Endothelial cell of umbilical vein (primary cell): ENCODE data around the gene ADAMTS17.

Source experiments
- POLR2AphosphoS5 ChIP-seq: IDR thresholded peaks from 2 replicates; pipeline ENCODE4 v1.6.1; 2012; ENCODE audit warnings: low read depth, mild to moderate bottlenecking, control low read depth, low read length, moderate library complexity; ENCODE audit not compliant: insufficient read depth
- TF ChIP-seq, protein P1 (sequence below), 2 donors: IDR thresholded peaks; 1 replicate in 1 of 2; 2 replicates in 1 of 2; pipeline ENCODE4 v1.5.1; 2011; ENCODE audit warnings: low read length in 2 of 2, mild to moderate bottlenecking in 2 of 2, moderate library complexity in 2 of 2, control low read depth in 1 of 2, inconsistent platforms in 1 of 2, low read depth in 1 of 2; ENCODE audit not compliant: insufficient read depth in 1 of 2; ENCODE audit errors: extremely low read depth in 1 of 2
- TF ChIP-seq, protein P2 (sequence below): IDR thresholded peaks from 2 replicates; pipeline ENCODE4 v1.6.1; 2011; ENCODE audit not compliant: insufficient read depth, insufficient read length

DNA sequence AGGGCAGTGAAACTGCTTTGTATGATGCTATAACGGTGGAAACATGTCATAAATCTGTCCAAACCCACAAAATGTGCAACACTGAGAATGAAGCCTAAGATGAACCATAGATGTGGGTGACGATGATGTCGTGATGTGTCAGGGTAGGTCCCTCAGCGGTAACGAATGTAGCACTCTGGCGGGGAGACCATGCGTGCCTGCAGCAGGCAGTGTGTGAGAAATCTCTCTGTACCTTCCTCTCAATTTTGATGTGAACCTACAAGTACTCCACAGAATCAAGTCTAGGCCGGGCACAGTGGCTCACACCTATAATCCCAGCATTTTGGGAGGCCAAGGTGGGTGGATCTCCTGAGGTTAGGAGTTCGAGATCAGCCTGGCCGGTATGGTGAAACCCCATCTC is 340.4 kb downstream of the ADAMTS17 start:
- TF ChIP-seq, protein P1, sequence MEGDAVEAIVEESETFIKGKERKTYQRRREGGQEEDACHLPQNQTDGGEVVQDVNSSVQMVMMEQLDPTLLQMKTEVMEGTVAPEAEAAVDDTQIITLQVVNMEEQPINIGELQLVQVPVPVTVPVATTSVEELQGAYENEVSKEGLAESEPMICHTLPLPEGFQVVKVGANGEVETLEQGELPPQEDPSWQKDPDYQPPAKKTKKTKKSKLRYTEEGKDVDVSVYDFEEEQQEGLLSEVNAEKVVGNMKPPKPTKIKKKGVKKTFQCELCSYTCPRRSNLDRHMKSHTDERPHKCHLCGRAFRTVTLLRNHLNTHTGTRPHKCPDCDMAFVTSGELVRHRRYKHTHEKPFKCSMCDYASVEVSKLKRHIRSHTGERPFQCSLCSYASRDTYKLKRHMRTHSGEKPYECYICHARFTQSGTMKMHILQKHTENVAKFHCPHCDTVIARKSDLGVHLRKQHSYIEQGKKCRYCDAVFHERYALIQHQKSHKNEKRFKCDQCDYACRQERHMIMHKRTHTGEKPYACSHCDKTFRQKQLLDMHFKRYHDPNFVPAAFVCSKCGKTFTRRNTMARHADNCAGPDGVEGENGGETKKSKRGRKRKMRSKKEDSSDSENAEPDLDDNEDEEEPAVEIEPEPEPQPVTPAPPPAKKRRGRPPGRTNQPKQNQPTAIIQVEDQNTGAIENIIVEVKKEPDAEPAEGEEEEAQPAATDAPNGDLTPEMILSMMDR (IDR thresholded peaks at IDR 0.05; ENCODE audit: extremely low read depth in 1 of 2, insufficient read depth in 1 of 2, low read depth in 1 of 2, low read length in 2 of 2): no peak
- TF ChIP-seq POLR2AphosphoS5: no peak
- TF ChIP-seq, protein P2, sequence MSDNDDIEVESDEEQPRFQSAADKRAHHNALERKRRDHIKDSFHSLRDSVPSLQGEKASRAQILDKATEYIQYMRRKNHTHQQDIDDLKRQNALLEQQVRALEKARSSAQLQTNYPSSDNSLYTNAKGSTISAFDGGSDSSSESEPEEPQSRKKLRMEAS: no peak
